Ectodermal cell (in vitro differentiated cells): Measurements from ENCODE around the gene S100A13.

ENCODE experiments used
- H3K27ac ChIP-seq: 2 replicates; pipeline ENCODE4 v1.7.0; 2013; ENCODE audit warnings: mild to moderate bottlenecking, low read depth, low read length; ENCODE audit not compliant: insufficient read depth, poor library complexity, severe bottlenecking
- H3K27me3 ChIP-seq: 2 replicates; pipeline ENCODE4 v1.7.0; 2013; ENCODE audit warnings: mild to moderate bottlenecking, low read length; ENCODE audit not compliant: insufficient read depth, control insufficient read depth, poor library complexity, severe bottlenecking
- H3K36me3 ChIP-seq: one replicate; pipeline ENCODE4 v1.7.0; 2013; ENCODE audit warnings: low read length; ENCODE audit not compliant: control insufficient read depth, insufficient read depth
- H3K4me1 ChIP-seq: one replicate; pipeline ENCODE4 v1.7.0; 2013; ENCODE audit warnings: low read length; ENCODE audit not compliant: control insufficient read depth, insufficient read depth
- H3K4me3 ChIP-seq: 2 replicates; pipeline ENCODE4 v1.7.0; 2013; ENCODE audit warnings: low read depth, low read length, control low read depth; ENCODE audit not compliant: insufficient read depth
- H3K9me3 ChIP-seq: 2 replicates; pipeline ENCODE4 v1.7.0; 2013; ENCODE audit warnings: mild to moderate bottlenecking, low read length, moderate library complexity; ENCODE audit not compliant: control insufficient read depth
- WGBS, 2 experiments: methylation state at CpG; one replicate each; pipeline ENCODE4 v1.1.7; 2013; ENCODE audit warnings: missing lambda C conversion rate in 2 of 2; 5-methylcytosine and 5-hydroxymethylcytosine counted together

The S100A13 gene

GRCh38 chr1:153662269-153662668 is 35.0 kb upstream of the S100A13 start:
- Histone ChIP-seq H3K27ac (no peak overlapping the region), H3K36me3 (peaks cover 45% of the 10 kb centered on the region), H3K27me3 (no peaks in the 10 kb centered on the region), H3K4me1 (no peaks in the 10 kb centered on the region), H3K9me3 (no peaks in the 10 kb centered on the region), H3K4me3 (no peak overlapping the region)
- 80 to 88% methylated on average over 1 of the region's 2 CpGs for WGBS, 2 experiments

- Histone ChIP-seq H3K36me3 (peaks cover 39% of the 10 kb centered on the region), H3K4me3 (no peak overlapping the region), H3K27ac (peak overlapping the region; percentile 22), H3K27me3 (no peaks in the 10 kb centered on the region), H3K9me3 (no peaks in the 10 kb centered on the region), H3K4me1 (no peaks in the 10 kb centered on the region)
- WGBS, 2 experiments = 72 to 76% methylated on average over 9 of the region's 9 CpGs
Observed at GRCh38 chr1:153661111-153661708, 33.9 kb upstream of the S100A13 start.

- peaks cover 24% of the 10 kb centered on the region for H3K36me3 ChIP-seq
- 89% methylated on average over 8 to 9 of the region's 9 CpGs for WGBS, 2 experiments
- H3K4me1 ChIP-seq = no peaks in the 10 kb centered on the region
- H3K4me3 ChIP-seq = peak overlapping the region; percentile 85
- H3K9me3 ChIP-seq = no peaks in the 10 kb centered on the region
- H3K27me3 ChIP-seq = no peaks in the 10 kb centered on the region
- no peak overlapping the region for H3K27ac ChIP-seq
Observed at GRCh38 chr1:153659656-153660055, 32.4 kb upstream of the S100A13 start.

- no peak overlapping the region for H3K27ac ChIP-seq
Observed at GRCh38 chr1:153659175-153659534, 31.9 kb upstream of the S100A13 start.

GRCh38 chr1:153658400-153659174 is 31.3 kb upstream of the S100A13 start, which contains the start of gene SNAPIN:
TSS of gene SNAPIN (plus strand) at chr1:153658703. CDS start at chr1:153658744, 41 bp downstream.
- WGBS, 2 experiments = 3% methylated on average over 53 of the region's 53 CpGs

More at GRCh38 chr1:153659175-153659534, 31.9 kb upstream of the S100A13 start:
- Histone ChIP-seq H3K4me3 (peak overlapping the region; percentile 85), H3K4me1 (no peaks in the 10 kb centered on the region), H3K27me3 (no peaks in the 10 kb centered on the region), H3K9me3 (no peaks in the 10 kb centered on the region), H3K36me3 (peaks cover 19% of the 10 kb centered on the region)
- WGBS, 2 experiments = 52 to 55% methylated on average over 8 of the region's 8 CpGs

GRCh38 chr1:153655333-153655732 is 28.0 kb upstream of the S100A13 start:
- Histone ChIP-seq H3K27ac (no peak overlapping the region), H3K4me3 (no peak overlapping the region), H3K27me3 (no peaks in the 10 kb centered on the region), H3K9me3 (no peaks in the 10 kb centered on the region), H3K36me3 (no peaks in the 10 kb centered on the region), H3K4me1 (no peaks in the 10 kb centered on the region)
- 92 to 96% methylated on average over 3 of the region's 3 CpGs for WGBS, 2 experiments

More at GRCh38 chr1:153658400-153659174, 31.3 kb upstream of the S100A13 start, which contains the start of gene SNAPIN:
- Histone ChIP-seq H3K9me3 (no peaks in the 10 kb centered on the region), H3K27ac (peak within 1 kb of the TSS; percentile 61), H3K27me3 (no peaks in the 10 kb centered on the region), H3K4me1 (no peaks in the 10 kb centered on the region), H3K36me3 (peaks cover 18% of the 10 kb centered on the region), H3K4me3 (peak within 1 kb of the TSS; percentile 85)

- no peaks in the 10 kb centered on the region for H3K9me3 ChIP-seq
- no peak overlapping the region for H3K27ac ChIP-seq
- 95 to 96% methylated on average over 3 of the region's 3 CpGs for WGBS, 2 experiments
- H3K36me3 ChIP-seq = no peaks in the 10 kb centered on the region
- no peak overlapping the region for H3K4me3 ChIP-seq
- H3K4me1 ChIP-seq = no peaks in the 10 kb centered on the region
- H3K27me3 ChIP-seq = no peaks in the 10 kb centered on the region
Observed at GRCh38 chr1:153652805-153653500, 25.6 kb upstream of the S100A13 start.

GRCh38 chr1:153651771-153652170 is 24.5 kb upstream of the S100A13 start:
- H3K9me3 ChIP-seq = no peaks in the 10 kb centered on the region
- no peak overlapping the region for H3K4me3 ChIP-seq
- no peaks in the 10 kb centered on the region for H3K36me3 ChIP-seq
- no peaks in the 10 kb centered on the region for H3K4me1 ChIP-seq
- no peaks in the 10 kb centered on the region for H3K27me3 ChIP-seq
- 94 to 96% methylated on average over 1 of the region's 1 CpG for WGBS, 2 experiments
- no peak overlapping the region for H3K27ac ChIP-seq

- 92 to 93% methylated on average over 2 of the region's 2 CpGs for whole genome bisulfite sequencing, 2 experiments
- no peak overlapping the region for H3K4me3 ChIP-seq
- no peaks in the 10 kb centered on the region for H3K27me3 ChIP-seq
- no peak overlapping the region for H3K27ac ChIP-seq
- H3K4me1 ChIP-seq = no peaks in the 10 kb centered on the region
- H3K36me3 ChIP-seq = peaks cover 10% of the 10 kb centered on the region
- H3K9me3 ChIP-seq = no peaks in the 10 kb centered on the region
Observed at GRCh38 chr1:153649863-153650235, 22.5 kb upstream of the S100A13 start.
